Heart left ventricle (tissue), 13 donors: ENCODE results near the gene COL16A1.

Experiments used
- POLR2A ChIP-seq, 2 donors: fragments of 450-650 bp; IDR thresholded peaks; one replicate each; pipeline ENCODE4 v1.6.1; 2017; ENCODE audit warnings: antibody characterized with exemption in 2 of 2, mild to moderate bottlenecking in 2 of 2, moderate library complexity in 2 of 2
- TF ChIP-seq, protein P1 (sequence below), 12 donors: fragments of 200-600 bp; sonication (generic) in 4 of 12; IDR thresholded peaks; one replicate each; pipeline versions ENCODE4 v1.5.0 to v1.8.0; 2018 to 2022; ENCODE audit warnings: antibody characterized with exemption in 12 of 12, mild to moderate bottlenecking in 5 of 12
- donor health status: ischemic (EF 13 %, LVEDD 7.1; RV severe dilation, severe dysfunction).
- donor health status: DM: no; HTN: yes; CAD: no.
- donor health status: DM: no; HTN: no; CAD: no.
- donor health status: ischemic (EF 25% LVEDD 6.9; RV normal size, moderate dysfunction).
- donor health status: ischemic (EF 25% LVEDD 5.7; RV mildly dilated, moderate dysfunction).
- donor health status: ischemic (EF 35%, LVEDD 5.7; RV mildly dilated, moderate dysfunction).
- donor health status: nonischemic (EF 11% LVEDD 7.7; RV severe dilation, severe dysfunction).
- donor health status: DM: yes; HTN: yes; CAD: no.
- donor health status: PGD.
- donor health status: ischemic (EF 29% LVEDD 5.4; RV normal size, mild dysfunction).
- donor health status: nonischemic (EF 23%, LVEDD 6.1; RV moderate dilation, normal function).

DNA sequence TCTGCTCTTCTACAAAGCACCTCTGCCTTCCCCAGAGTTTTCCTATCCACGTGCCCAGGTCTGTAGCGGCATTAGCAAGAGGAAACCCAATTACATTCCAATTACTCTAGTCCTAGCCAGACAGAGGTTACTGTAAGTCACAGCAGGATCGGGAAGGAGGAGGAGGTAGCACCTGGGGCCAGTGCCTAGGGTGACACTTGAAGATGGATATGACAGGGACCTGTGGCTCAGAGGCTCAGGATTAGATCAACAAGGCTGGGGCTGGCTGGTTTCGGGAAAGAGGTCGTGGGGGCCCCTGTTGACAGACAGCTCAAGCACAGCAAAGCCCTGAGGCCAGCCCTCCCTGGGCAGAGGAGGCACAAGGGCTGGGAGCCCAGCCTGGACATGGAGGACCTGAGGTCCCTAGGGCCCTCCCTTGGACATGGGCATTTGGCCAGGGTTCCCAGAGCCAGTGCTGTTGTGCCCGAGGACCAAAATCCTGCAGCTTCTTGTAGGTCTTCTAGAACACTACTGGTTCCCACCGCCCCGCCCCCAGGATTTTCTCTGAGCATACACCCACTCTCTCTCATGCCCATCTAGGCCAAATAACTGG, 89.3 kb downstream of the COL16A1 start:
- TF ChIP-seq POLR2A (IDR thresholded peaks at IDR 0.05): no peak
- TF ChIP-seq, protein P1, sequence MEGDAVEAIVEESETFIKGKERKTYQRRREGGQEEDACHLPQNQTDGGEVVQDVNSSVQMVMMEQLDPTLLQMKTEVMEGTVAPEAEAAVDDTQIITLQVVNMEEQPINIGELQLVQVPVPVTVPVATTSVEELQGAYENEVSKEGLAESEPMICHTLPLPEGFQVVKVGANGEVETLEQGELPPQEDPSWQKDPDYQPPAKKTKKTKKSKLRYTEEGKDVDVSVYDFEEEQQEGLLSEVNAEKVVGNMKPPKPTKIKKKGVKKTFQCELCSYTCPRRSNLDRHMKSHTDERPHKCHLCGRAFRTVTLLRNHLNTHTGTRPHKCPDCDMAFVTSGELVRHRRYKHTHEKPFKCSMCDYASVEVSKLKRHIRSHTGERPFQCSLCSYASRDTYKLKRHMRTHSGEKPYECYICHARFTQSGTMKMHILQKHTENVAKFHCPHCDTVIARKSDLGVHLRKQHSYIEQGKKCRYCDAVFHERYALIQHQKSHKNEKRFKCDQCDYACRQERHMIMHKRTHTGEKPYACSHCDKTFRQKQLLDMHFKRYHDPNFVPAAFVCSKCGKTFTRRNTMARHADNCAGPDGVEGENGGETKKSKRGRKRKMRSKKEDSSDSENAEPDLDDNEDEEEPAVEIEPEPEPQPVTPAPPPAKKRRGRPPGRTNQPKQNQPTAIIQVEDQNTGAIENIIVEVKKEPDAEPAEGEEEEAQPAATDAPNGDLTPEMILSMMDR (IDR thresholded peaks at IDR 0.05): no peak
